SU-DHL-6 (cell line): ENCODE results near the gene ELMO1.

Source experiments
- H2AFZ ChIP-seq: fragments of 200-600 bp; sonication (generic); 2 replicates; pipeline ENCODE4 v1.6.1; 2014; ENCODE audit warnings: low read depth, mild to moderate bottlenecking, moderate library complexity, mixed read lengths, antibody characterized with exemption, low read length; ENCODE audit not compliant: severe bottlenecking
- H3F3A ChIP-seq: fragments of 200-600 bp; shearing (Covaris generic); 2 replicates; pipeline ENCODE4 v1.6.0; 2016; ENCODE audit warnings: antibody characterized with exemption, mild to moderate bottlenecking; ENCODE audit not compliant: insufficient read depth
- H3K27ac ChIP-seq: fragments of 200-600 bp; sonication (generic); 2 replicates; pipeline ENCODE4 v1.5.1; 2016; ENCODE audit warnings: low read depth, mild to moderate bottlenecking, low read length, moderate library complexity, mixed read lengths
- H3K27me3 ChIP-seq: fragments of 200-600 bp; sonication (generic), shearing (Covaris generic); 2 replicates; pipeline ENCODE4 v1.6.0; 2014; ENCODE audit warnings: mild to moderate bottlenecking, low read length
- H3K36me3 ChIP-seq: fragments of 200-600 bp; sonication (generic); 2 replicates; pipeline ENCODE4 v1.6.1; 2014; ENCODE audit warnings: mild to moderate bottlenecking, low read length, mixed read lengths
- H3K4me2 ChIP-seq: fragments of 300-600, 200-600 bp; shearing (Covaris generic), sonication (generic); 2 replicates; pipeline ENCODE4 v1.6.0; 2014; ENCODE audit warnings: low read length, low read depth, mild to moderate bottlenecking; ENCODE audit not compliant: poor library complexity, severe bottlenecking
- H3K4me3 ChIP-seq: fragments of 200-600 bp; sonication (generic); 2 replicates; pipeline ENCODE4 v1.5.1; 2014; ENCODE audit warnings: antibody characterized with exemption, low read length, mild to moderate bottlenecking, mixed read lengths; ENCODE audit not compliant: insufficient read depth, poor library complexity, severe bottlenecking
- H3K79me2 ChIP-seq: fragments of 200-600 bp; sonication (generic); 2 replicates; pipeline ENCODE4 v1.6.1; 2014; ENCODE audit warnings: mild to moderate bottlenecking, low read length, moderate library complexity; ENCODE audit not compliant: insufficient read depth
- H3K9ac ChIP-seq: fragments of 200-600 bp; sonication (generic); 2 replicates; pipeline ENCODE4 v1.7.0; 2014; ENCODE audit warnings: mild to moderate bottlenecking, low read length
- H3K9me2 ChIP-seq: fragments of 200-600 bp; sonication (generic); replicated peaks from 2 replicates; pipeline ENCODE4 v1.6.1; 2014; ENCODE audit warnings: low read length; ENCODE audit not compliant: insufficient read depth
- H3K9me3 ChIP-seq: fragments of 200-600 bp; sonication (generic); 2 replicates; pipeline ENCODE4 v1.6.1; 2014; ENCODE audit warnings: low read length, mixed read lengths; ENCODE audit not compliant: insufficient read depth
- H4K20me1 ChIP-seq: fragments of 200-600 bp; sonication (generic); 2 replicates; pipeline ENCODE4 v1.6.1; 2014; ENCODE audit warnings: low read depth, mild to moderate bottlenecking, antibody characterized with exemption, low read length, moderate library complexity, mixed read lengths
- EZH2phosphoT487 ChIP-seq: fragments of 200-600 bp; sonication (generic), shearing (Covaris generic); conservative IDR thresholded peaks from 2 replicates; pipeline ENCODE4 v1.6.1; 2018; ENCODE audit warnings: mild to moderate bottlenecking, antibody characterized with exemption, low read length, moderate library complexity, mixed read lengths
- TF ChIP-seq, protein P1 (sequence below): fragments of 200-600 bp; sonication (generic); IDR thresholded peaks from one replicate; pipeline ENCODE4 v1.5.1; 2017; ENCODE audit warnings: antibody characterized with exemption, mild to moderate bottlenecking, low read length, moderate library complexity; ENCODE audit not compliant: insufficient read depth, poor library complexity, severe bottlenecking

The ELMO1 gene

DNA sequence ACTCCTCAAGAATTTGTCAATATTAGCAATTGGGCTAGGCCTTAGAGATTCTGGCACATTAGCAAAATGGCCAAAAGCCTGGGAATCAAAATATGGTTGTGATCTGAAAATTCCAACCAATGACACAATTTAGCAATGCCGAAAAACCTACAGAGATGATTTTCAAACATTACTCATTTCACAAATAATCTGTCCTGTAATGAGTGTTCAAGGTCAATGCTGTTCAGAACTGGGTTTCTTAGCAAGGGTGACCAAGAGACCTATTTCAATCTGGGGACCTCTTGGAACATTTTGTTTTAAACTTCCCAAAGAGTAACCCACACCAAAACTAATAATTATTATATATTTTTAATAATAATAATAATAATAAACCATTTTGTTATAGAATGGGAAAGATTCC is 24.1 kb downstream of the ELMO1 start:
- no peaks in the 10 kb centered on the region for H3K36me3 ChIP-seq
- no peak overlapping the region for H3K4me2 ChIP-seq
- no peaks in the 10 kb centered on the region for H4K20me1 ChIP-seq
- H3K27ac ChIP-seq, result no peak overlapping the region
- H3F3A ChIP-seq, result no peaks in the 10 kb centered on the region
- no peak overlapping the region for H3K4me3 ChIP-seq
- H3K9ac ChIP-seq, result no peak overlapping the region
- no peaks in the 10 kb centered on the region for H3K79me2 ChIP-seq
- H3K27me3 ChIP-seq, result no peaks in the 10 kb centered on the region
- no peak for TF ChIP-seq EZH2phosphoT487
- TF ChIP-seq, protein P1, sequence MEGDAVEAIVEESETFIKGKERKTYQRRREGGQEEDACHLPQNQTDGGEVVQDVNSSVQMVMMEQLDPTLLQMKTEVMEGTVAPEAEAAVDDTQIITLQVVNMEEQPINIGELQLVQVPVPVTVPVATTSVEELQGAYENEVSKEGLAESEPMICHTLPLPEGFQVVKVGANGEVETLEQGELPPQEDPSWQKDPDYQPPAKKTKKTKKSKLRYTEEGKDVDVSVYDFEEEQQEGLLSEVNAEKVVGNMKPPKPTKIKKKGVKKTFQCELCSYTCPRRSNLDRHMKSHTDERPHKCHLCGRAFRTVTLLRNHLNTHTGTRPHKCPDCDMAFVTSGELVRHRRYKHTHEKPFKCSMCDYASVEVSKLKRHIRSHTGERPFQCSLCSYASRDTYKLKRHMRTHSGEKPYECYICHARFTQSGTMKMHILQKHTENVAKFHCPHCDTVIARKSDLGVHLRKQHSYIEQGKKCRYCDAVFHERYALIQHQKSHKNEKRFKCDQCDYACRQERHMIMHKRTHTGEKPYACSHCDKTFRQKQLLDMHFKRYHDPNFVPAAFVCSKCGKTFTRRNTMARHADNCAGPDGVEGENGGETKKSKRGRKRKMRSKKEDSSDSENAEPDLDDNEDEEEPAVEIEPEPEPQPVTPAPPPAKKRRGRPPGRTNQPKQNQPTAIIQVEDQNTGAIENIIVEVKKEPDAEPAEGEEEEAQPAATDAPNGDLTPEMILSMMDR, result no peak
- H2AFZ ChIP-seq, result no peak overlapping the region
- H3K9me2 ChIP-seq, result no peaks in the 10 kb centered on the region
- H3K9me3 ChIP-seq, result no peaks in the 10 kb centered on the region

DNA sequence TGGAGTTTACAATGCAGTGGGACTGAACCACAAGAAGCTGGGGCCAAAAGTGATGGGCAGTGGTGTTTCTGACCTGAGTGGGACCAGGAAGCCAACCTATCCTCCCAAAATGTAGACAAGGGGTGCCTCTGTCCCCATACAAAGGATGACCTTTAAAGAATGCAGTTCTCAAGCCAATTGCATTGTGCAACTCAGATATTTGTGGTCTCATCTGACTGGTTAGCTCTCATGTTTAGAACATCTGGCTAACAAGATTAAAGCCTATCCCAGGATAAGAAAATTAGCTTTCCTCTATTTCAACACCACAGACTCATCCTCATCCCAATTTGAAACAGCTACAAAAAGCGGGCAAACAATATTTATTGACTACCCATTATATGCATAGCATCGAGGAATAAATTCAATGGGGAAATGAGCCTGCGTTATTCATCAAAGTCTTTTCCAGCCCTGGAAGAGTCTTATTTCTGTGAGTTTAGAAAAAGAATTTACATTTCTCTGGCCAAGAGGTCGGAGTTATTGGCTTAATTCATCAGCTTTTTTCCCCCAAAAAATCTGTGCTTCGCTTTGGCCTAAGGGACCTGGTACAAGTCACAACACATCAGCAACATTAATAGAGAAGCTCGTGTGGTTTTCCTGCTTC is 26.7 kb downstream of the ELMO1 start:
- H3K27ac ChIP-seq, result no peak overlapping the region
- TF ChIP-seq, protein P1, result no peak
- TF ChIP-seq EZH2phosphoT487, result no peak
- no peaks in the 10 kb centered on the region for H3F3A ChIP-seq
- no peaks in the 10 kb centered on the region for H3K9me2 ChIP-seq
- no peaks in the 10 kb centered on the region for H3K36me3 ChIP-seq
- H3K9ac ChIP-seq, result no peak overlapping the region
- H4K20me1 ChIP-seq, result no peaks in the 10 kb centered on the region
- H3K4me2 ChIP-seq, result no peak overlapping the region
- H3K4me3 ChIP-seq, result no peak overlapping the region
- no peak overlapping the region for H2AFZ ChIP-seq
- H3K27me3 ChIP-seq, result no peaks in the 10 kb centered on the region
- H3K79me2 ChIP-seq, result no peaks in the 10 kb centered on the region
- H3K9me3 ChIP-seq, result no peaks in the 10 kb centered on the region

DNA sequence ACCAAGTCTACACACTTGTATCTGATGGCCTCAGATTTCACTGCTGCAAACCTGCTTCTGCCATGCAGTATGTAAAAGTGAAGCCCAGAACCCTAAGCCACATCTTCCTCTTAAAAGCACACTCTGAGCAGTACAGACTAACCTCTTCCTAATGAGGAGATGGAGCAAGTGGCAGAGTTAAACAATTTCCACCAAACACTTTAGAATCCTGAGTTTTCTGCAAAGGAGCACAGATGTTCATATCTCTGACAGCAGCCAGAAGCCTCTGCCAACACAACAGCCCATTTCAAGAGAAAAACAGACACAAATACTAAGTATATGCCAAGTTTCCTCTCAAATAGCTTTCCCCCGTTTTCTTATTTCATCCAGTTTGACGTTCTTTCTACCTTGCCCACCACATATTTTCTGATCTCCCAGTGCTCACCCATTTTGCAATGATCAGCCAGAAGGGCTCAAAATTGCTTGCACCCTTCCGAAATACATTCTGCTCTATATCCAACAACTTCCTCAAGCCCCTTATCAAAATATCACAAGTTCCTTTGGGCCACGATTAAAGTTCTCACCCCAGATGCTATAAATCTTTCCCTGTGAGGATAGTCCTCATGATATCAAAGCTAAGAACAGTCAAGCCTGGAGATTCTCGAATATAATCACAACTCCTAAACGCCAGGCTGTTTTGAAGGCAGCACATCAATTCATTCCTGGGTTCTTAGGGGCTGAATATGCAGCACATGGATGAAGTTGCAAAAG is 27.5 kb downstream of the ELMO1 start:
- H4K20me1 ChIP-seq, result no peaks in the 10 kb centered on the region

More for the DNA sequence above, 27.5 kb downstream of the ELMO1 start:
- H3F3A ChIP-seq, result no peaks in the 10 kb centered on the region
- no peak for TF ChIP-seq EZH2phosphoT487
- TF ChIP-seq, protein P1, result no peak
- no peak overlapping the region for H3K4me3 ChIP-seq
- H3K9ac ChIP-seq, result no peak overlapping the region
- H3K27ac ChIP-seq, result no peak overlapping the region
- H3K27me3 ChIP-seq, result no peaks in the 10 kb centered on the region
- H3K9me3 ChIP-seq, result no peaks in the 10 kb centered on the region
- H2AFZ ChIP-seq, result no peak overlapping the region
- no peaks in the 10 kb centered on the region for H3K9me2 ChIP-seq
- H3K4me2 ChIP-seq, result no peak overlapping the region
- no peaks in the 10 kb centered on the region for H3K36me3 ChIP-seq
- H3K79me2 ChIP-seq, result no peaks in the 10 kb centered on the region
